Stimulated activated CD8-positive, alpha-beta memory T cell treated with anti-CD3 and anti-CD28 coated beads, Interleukin-4, amount 100 ng/mL, for 24 hours (primary cell): ENCODE results near the gene TDRD9.

Experiments
- DNase-seq: peaks from one replicate; pipeline ENCODE4 v3.0.0-alpha.2; 2020; ENCODE audit warnings: low read depth

The TDRD9 gene

GRCh38 chr14:104023325-104024055 lies 95.2 kb downstream of the TDRD9 start:
- no peak for DNase-seq

DNA sequence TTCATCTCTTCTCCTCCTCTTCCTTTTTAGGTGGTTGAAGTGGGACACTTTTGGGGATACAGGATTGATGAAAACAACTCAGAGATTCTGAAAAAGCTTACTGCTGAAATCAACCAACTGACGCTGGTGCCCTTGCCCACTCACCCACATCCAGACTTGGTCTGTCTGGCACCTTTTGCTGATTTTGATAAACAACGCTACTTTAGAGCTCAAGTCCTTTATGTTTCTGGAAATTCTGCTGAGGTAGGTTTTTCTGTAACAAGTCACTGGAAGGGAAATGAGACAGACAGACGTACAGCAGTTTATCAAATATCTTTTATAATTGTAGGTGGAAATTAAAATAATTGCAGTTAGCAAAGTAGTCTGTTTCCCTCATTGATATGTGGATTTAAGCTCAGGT lies 97.3 kb downstream of the TDRD9 start:
- no peak for DNase-seq

- DNase-seq: no peak
Measured at GRCh38 chr14:104026024-104026423, 97.8 kb downstream of the TDRD9 start.

DNA sequence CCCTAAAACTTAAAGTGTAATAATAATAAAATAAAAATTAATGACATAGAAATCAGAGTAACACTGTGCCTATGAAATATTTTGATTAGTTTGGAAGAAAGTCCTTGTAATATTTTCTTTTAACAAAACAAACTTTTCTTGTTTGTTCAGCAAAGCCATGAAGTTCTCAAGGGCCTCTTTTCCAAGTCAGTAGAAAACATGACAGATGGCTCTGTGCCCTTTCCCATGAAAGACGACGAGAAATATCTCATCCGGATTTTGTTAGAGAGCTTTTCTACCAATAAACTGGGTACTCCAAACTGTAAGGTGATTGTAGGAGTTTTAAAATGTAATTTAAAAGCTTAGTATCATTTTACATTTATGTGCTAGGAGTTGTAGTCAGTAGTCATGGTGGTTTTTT lies 102.7 kb downstream of the TDRD9 start:
- DNase-seq: no peak

- no peak for DNase-seq
Measured at GRCh38 chr14:104031384-104031783, 103.1 kb downstream of the TDRD9 start.

GRCh38 chr14:104034976-104035699 lies 106.9 kb downstream of the TDRD9 start:
- DNase-seq: no peak

DNA sequence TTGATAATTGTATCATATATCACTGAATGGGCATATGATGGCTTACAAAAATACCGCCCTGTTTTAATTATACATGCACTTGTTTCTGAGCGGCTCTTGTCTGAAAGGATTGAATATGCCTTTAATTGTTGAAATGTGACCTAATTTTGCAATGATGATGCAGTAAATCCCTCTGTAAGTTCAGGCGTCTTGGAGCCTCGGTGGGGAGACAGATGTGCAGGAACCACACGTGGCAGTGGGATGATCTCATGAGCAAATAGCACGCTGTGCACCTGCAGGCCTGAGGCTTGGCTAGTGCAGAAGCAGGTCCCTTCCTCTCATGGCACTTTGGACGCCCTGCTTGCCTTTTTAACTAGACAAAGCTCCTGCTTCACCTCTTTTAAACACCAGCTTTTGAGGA lies 108.0 kb downstream of the TDRD9 start:
- no peak for DNase-seq

DNA sequence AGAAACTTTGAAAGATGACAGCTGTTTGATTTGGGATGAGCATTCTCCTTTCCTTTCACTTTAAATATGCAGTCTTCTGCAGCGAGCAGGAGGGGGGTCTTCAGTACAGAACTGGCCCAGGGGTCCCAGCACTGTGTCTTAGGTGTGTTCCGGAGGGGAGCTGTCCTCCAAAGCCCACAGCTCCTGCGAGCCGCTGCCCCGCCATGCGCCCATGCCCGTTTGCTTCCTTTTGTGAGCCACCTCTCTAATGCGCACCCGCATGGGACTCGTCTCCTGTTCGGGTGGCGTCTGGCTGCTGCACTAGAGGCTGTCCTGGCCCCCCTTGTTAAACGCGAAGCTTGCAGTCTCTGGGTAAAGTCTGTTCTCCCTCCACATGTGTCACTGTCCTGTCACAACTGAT lies 108.8 kb downstream of the TDRD9 start:
- no peak for DNase-seq

DNA sequence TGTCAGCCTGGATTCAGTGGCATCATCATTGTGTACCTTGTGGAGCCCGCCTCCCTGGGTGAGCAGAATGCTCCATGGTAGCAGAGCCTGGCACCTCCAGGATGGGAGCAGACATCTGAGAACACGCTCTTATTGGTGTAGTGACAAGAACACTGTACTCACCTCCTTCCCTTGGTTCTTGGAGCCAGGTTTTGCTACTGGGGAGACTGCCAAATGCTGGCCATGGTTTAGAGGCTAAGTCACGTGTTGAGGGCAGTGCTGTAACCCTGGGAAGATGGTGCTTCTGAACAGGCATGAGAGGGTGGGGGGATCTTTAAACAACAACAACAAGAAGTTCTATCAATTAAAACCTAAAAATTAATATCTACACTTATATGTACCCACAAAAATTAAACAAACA lies 109.6 kb downstream of the TDRD9 start:
- no peak for DNase-seq

DNA sequence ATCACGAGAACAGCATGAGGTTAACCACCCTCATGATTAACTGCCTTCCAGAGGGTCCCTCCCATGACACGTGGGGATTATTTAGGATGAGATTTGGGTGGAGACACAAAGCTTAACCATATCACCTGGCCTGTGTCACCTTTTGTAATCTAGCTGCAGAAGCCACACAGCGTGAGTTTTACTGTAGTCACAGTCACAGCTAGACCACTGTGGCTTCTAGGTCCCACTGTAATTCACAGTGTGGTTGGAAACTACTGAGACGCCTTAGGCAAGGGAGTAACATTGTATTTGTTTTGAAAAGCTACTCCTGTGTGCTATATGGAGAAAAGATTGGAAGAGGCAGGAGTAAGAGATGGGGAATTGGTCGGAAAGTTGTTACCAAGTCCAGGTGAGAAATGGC lies 111.0 kb downstream of the TDRD9 start:
- DNase-seq: no peak

GRCh38 chr14:104040539-104040938 lies 112.3 kb downstream of the TDRD9 start:
- no peak for DNase-seq

- DNase-seq: no peak
Measured at GRCh38 chr14:104041430-104042104, 113.3 kb downstream of the TDRD9 start.

DNA sequence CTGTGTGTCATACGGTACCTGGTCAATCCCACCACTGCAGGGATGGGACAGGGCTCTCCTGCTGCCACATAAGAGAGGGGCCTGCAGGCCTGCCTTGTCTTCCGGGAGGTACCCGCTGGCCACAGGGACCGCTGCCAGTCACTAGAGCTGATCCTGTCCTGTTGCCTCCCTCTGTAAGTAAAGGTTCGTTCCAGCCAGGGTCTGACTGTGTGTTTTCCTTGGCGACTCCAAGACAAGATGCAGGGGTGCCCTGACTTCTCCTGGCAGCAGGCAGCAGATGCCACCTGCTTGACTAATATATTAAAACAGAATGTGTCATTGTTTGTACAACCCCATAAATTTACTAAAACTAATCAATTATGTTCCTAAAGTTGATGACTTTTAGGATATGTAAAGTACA lies 115.8 kb downstream of the TDRD9 start:
- DNase-seq: no peak

- no peak for DNase-seq
Measured at GRCh38 chr14:104047761-104048160, 119.5 kb downstream of the TDRD9 start.

- no peak for DNase-seq
Measured at GRCh38 chr14:104048758-104049507, 120.7 kb downstream of the TDRD9 start.

GRCh38 chr14:104049576-104050240 lies 121.5 kb downstream of the TDRD9 start:
- DNase-seq: no peak

- no peak for DNase-seq
Measured at GRCh38 chr14:104051092-104051813, 123.0 kb downstream of the TDRD9 start.

DNA sequence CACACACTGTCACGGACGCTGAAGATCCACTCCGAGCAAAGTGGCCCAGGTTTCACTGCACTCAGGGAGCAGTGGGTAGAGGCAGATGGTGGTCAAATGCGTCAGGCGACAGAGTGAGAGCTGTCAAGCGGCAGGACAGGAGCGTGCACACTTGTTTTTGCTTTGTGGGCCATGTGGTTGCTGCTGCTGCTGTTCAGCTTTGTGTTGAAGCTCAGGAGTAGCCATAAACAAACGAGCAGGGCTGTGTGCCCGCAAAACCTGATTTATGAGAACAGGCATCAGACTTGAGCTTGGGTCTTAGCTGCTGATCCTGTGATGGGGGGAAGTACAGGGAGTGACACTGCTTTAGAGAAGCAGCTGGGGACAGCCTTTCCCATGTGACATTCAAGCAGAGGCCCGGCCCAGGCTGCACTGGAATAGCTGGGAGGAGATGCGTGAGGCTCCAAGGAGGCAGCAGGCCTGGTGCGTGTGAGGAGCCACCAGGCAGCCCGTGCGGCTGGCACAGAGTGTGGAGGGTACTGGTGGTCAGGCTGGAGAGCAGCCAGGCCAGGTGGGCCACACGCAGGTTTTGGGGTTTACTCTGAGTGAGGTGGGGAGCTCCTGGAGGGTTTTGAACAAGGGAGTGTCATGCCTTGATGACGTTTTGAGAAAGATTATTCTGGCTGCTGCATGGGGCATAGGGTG lies 126.1 kb downstream of the TDRD9 start:
- DNase-seq: no peak

GRCh38 chr14:104062281-104062680 lies 134.0 kb downstream of the TDRD9 start:
- DNase-seq: no peak

DNA sequence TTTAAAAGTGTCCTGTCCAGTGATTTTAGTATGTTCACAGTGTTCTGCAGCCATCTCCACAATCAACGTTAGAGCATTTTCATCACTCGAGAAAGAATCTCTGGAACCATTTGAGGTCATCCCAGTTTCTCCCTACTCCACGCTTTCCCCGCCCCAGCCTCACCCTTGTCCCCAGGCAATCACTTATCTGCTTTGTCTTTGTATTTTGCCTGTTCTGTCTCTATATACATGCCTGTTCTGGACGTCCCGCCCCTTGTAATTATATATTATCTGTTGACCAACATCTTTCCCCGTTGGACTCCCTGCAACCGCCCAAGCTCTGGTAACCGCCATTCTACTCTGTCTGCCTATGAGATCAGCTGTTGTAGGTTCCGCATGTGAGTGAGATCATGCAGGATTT lies 135.7 kb downstream of the TDRD9 start:
- no peak for DNase-seq

DNA sequence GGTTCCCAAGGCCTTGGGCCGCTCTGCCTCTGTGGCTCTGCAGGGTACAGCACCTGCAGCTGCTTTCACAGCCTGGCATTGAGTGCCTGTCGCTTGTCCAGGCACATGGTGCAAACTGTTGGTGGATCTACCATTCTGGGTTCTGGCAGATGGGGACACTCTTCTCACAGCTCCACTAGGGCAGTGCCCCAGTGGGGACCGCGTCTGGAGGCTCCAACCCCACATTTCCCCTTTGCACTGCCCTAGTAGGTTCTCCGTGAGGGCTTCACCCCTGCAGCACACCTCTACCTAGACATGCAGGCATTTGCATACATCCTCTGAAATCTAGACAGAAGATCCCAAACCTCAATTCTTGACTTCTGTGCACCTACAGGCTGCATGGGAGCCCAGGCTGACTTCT lies 138.0 kb downstream of the TDRD9 start:
- DNase-seq: no peak
